ENCODE results near the gene ABCA3. TPM values are rescaled to one million over a fixed set of nuclear protein-coding genes. Genes with fewer than 3 reads are reported as not detected.

ABCA3 gene
- total RNA-seq, 1 experiment from 2014 or later, result 3.5 TPM

- Mint-ChIP-seq H3K27ac (ENCODE audit: low read depth, unreplicated experiment) (no peak overlapping the region), H3K4me1 (ENCODE audit: insufficient read depth, unreplicated experiment) (peaks cover 4% of the 10 kb centered on the region), H3K9me3 (ENCODE audit: unreplicated experiment) (no peaks in the 10 kb centered on the region), H3K4me3 (ENCODE audit: unreplicated experiment) (no peak overlapping the region), H3K36me3 (ENCODE audit: insufficient read depth, unreplicated experiment) (peaks cover 21% of the 10 kb centered on the region), H3K27me3 (ENCODE audit: insufficient read depth, unreplicated experiment) (no peaks in the 10 kb centered on the region)
- ChIA-PET POLR2A (interaction anchor here (1.0 to 4.5 kb wide), 7 partner anchors 8 to 456 kb away, joined by 3 to 21 read pairs (median 4); partner anchors contain the start of genes ECI1, KCTD5, PGP and TRAF7), CTCF (interaction anchor here (0.6 kb wide), 1 partner anchor 11 kb away, joined by 3 read pairs; no protein-coding TSS in a partner anchor)
- no TSS peak for BruUV-seq (replicated peaks)
- intact Hi-C loops (cut with micrococcal nuclease), result no loop called here
- DNase-seq (ENCODE audit: unreplicated experiment), result no peak
- TF ChIP-seq, protein P1, sequence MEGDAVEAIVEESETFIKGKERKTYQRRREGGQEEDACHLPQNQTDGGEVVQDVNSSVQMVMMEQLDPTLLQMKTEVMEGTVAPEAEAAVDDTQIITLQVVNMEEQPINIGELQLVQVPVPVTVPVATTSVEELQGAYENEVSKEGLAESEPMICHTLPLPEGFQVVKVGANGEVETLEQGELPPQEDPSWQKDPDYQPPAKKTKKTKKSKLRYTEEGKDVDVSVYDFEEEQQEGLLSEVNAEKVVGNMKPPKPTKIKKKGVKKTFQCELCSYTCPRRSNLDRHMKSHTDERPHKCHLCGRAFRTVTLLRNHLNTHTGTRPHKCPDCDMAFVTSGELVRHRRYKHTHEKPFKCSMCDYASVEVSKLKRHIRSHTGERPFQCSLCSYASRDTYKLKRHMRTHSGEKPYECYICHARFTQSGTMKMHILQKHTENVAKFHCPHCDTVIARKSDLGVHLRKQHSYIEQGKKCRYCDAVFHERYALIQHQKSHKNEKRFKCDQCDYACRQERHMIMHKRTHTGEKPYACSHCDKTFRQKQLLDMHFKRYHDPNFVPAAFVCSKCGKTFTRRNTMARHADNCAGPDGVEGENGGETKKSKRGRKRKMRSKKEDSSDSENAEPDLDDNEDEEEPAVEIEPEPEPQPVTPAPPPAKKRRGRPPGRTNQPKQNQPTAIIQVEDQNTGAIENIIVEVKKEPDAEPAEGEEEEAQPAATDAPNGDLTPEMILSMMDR (IDR thresholded peaks at IDR 0.05; ENCODE audit: unreplicated experiment), result no peak
These were observed 113.6 kb downstream of the ABCA3 start for GRCh38 chr16:2226918-2227317.

- POLR2A ChIA-PET, result interaction anchor here (0.8 to 4.5 kb wide), 8 partner anchors 9 to 456 kb away, joined by 3 to 21 read pairs (median 4); partner anchors contain the start of genes ECI1, KCTD5, PGP and TRAF7
- intact Hi-C loops (cut with micrococcal nuclease), result no loop called here
- CTCF ChIA-PET, result interaction anchor here (0.6 to 0.9 kb wide), 2 partner anchors 10 to 31 kb away, joined by 3 to 7 read pairs; no protein-coding TSS in a partner anchor
- H3K36me3 Mint-ChIP-seq (ENCODE audit: insufficient read depth, unreplicated experiment), result peaks cover 17% of the 10 kb centered on the region
- H3K27ac Mint-ChIP-seq (ENCODE audit: low read depth, unreplicated experiment), result peak overlapping the region; percentile 46
- peak overlapping the region; percentile 35 for H3K4me3 Mint-ChIP-seq (ENCODE audit: unreplicated experiment)
- no peaks in the 10 kb centered on the region for H3K27me3 Mint-ChIP-seq (ENCODE audit: insufficient read depth, unreplicated experiment)
- peaks cover 4% of the 10 kb centered on the region for H3K4me1 Mint-ChIP-seq (ENCODE audit: insufficient read depth, unreplicated experiment)
- H3K9me3 Mint-ChIP-seq (ENCODE audit: unreplicated experiment), result no peaks in the 10 kb centered on the region
- BruUV-seq (replicated peaks), result no TSS peak
- TF ChIP-seq, protein P1 (IDR thresholded peaks at IDR 0.05; ENCODE audit: unreplicated experiment), result no peak
- no peak for DNase-seq (ENCODE audit: unreplicated experiment)
These were observed 114.2 kb downstream of the ABCA3 start for GRCh38 chr16:2226245-2226793.

Small RNA genes within 50 kb of the gene (microRNA-seq; reads per million reads assigned to microRNA genes)
- 0.53 reads per million for gene MIR3677
- gene MIR4717, result not detected

Other genes with a start within 250 kb of the ABCA3 start
- gene PKD1, start 204.8 kb downstream of the ABCA3 start, total RNA-seq (2022), result 159 and 187 TPM in 2 replicates
- gene RAB26, start 192.1 kb downstream of the ABCA3 start, total RNA-seq (2022), result 0.81 and 1.0 TPM in 2 replicates
- 87.4 and 98.6 TPM in 2 replicates for gene TRAF7, start 184.9 kb downstream of the ABCA3 start, total RNA-seq (2022)
- gene CASKIN1, start 144.1 kb downstream of the ABCA3 start, total RNA-seq (2022), result 0.10 and 0.14 TPM in 2 replicates
- gene MLST8, start 135.3 kb downstream of the ABCA3 start, total RNA-seq (2022), result 63.4 and 87.6 TPM in 2 replicates
- 4.6 and 5.2 TPM in 2 replicates for gene BRICD5, start 129.9 kb downstream of the ABCA3 start, total RNA-seq (2022)
- 11.3 and 12.0 TPM in 2 replicates for gene PGP, start 125.9 kb downstream of the ABCA3 start, total RNA-seq (2022)
- gene E4F1, start 117.1 kb downstream of the ABCA3 start, total RNA-seq (2022), result 26.2 and 28.4 TPM in 2 replicates
- gene DNASE1L2, start 104.3 kb downstream of the ABCA3 start, total RNA-seq (2022), result 1.5 and 3.8 TPM in 2 replicates
- gene ECI1, start 89.1 kb downstream of the ABCA3 start, total RNA-seq (2022), result 115 and 154 TPM in 2 replicates
- gene RNPS1, start 72.6 kb downstream of the ABCA3 start, total RNA-seq (2022), result 245 and 247 TPM in 2 replicates
- gene CCNF, start 88.7 kb upstream of the ABCA3 start, total RNA-seq (2022), result 7.5 and 11.9 TPM in 2 replicates
- gene TEDC2, start 119.4 kb upstream of the ABCA3 start, total RNA-seq (2022), result 3.5 and 6.9 TPM in 2 replicates
- not detected in 2 replicates for gene NTN3, start 130.6 kb upstream of the ABCA3 start, total RNA-seq (2022)
- 7.6 and 8.1 TPM in 2 replicates for gene TBC1D24, start 134.4 kb upstream of the ABCA3 start, total RNA-seq (2022)
- 173 and 198 TPM in 2 replicates for gene ATP6V0C, start 173.2 kb upstream of the ABCA3 start, total RNA-seq (2022)
- gene AMDHD2, start 179.6 kb upstream of the ABCA3 start, total RNA-seq (2022), result 15.8 and 26.5 TPM in 2 replicates
- not detected in 2 replicates for gene CEMP1, start 190.7 kb upstream of the ABCA3 start, total RNA-seq (2022)
- 32.3 and 38.0 TPM in 2 replicates for gene PDPK1, start 197.3 kb upstream of the ABCA3 start, total RNA-seq (2022)

Data from MCF 10A (cell line).